Stimulated activated naive CD4-positive, alpha-beta T cell treated with Interleukin-2 at 50 U/mL for 16 hours (primary cell): ENCODE data around the gene CDIP1.

Source experiments
- DNase-seq: peaks from one replicate; lab custom pipeline; 2025; lab: John Stamatoyannopoulos, UW

CDIP1 gene

GRCh38 chr16:4514606-4515005, 24.0 kb downstream of the CDIP1 start:
- no peak for DNase-seq

- no peak for DNase-seq
Measured at GRCh38 chr16:4513881-4514280, 24.7 kb downstream of the CDIP1 start.

GRCh38 chr16:4513086-4513860, 25.3 kb downstream of the CDIP1 start:
- no peak for DNase-seq

- no peak for DNase-seq
Measured at GRCh38 chr16:4512473-4512872, 26.1 kb downstream of the CDIP1 start.

- no peak for DNase-seq
Measured at GRCh38 chr16:4511441-4512082, 27.0 kb downstream of the CDIP1 start.

GRCh38 chr16:4510747-4511426, 27.7 kb downstream of the CDIP1 start:
- no peak for DNase-seq

GRCh38 chr16:4510131-4510530, 28.4 kb downstream of the CDIP1 start:
- DNase-seq = no peak

- DNase-seq = no peak
Measured at GRCh38 chr16:4509420-4509819, 29.2 kb downstream of the CDIP1 start.

GRCh38 chr16:4508806-4509205, 29.8 kb downstream of the CDIP1 start:
- no peak for DNase-seq

- DNase-seq = no peak
Measured at GRCh38 chr16:4507588-4508345, 30.8 kb downstream of the CDIP1 start.

- peak; percentile 49 for DNase-seq
Measured at GRCh38 chr16:4506450-4506849, 32.1 kb downstream of the CDIP1 start.

GRCh38 chr16:4505356-4506147, 33.0 kb downstream of the CDIP1 start:
- DNase-seq = peak; percentile 68

- DNase-seq = no peak
Measured at GRCh38 chr16:4501071-4501478, 37.5 kb downstream of the CDIP1 start.

- no peak for DNase-seq
Measured at GRCh38 chr16:4500272-4500671, 38.3 kb downstream of the CDIP1 start.

- DNase-seq = no peak
Measured at GRCh38 chr16:4499196-4499555, 39.4 kb downstream of the CDIP1 start.

GRCh38 chr16:4498546-4499195, 39.9 kb downstream of the CDIP1 start:
- no peak for DNase-seq

- no peak for DNase-seq
Measured at GRCh38 chr16:4496305-4496704, 42.3 kb downstream of the CDIP1 start.

GRCh38 chr16:4495766-4496165, 42.8 kb downstream of the CDIP1 start:
- DNase-seq = no peak

- no peak for DNase-seq
Measured at GRCh38 chr16:4494746-4495490, 43.7 kb downstream of the CDIP1 start.

GRCh38 chr16:4491898-4492297, 46.7 kb downstream of the CDIP1 start:
- no peak for DNase-seq
